GM12801 (cell line): ENCODE data around the gene CORO2A.

ENCODE experiments used
- CTCF ChIP-seq: IDR thresholded peaks from one replicate; pipeline ENCODE4 v1.5.1; 2011; ENCODE audit warnings: control low read depth; ENCODE audit not compliant: insufficient read length; ENCODE audit errors: extremely low read depth

CORO2A gene

GRCh38 chr9:98162613-98163012, 29.8 kb downstream of the CORO2A start:
- TF ChIP-seq CTCF, result no peak

- TF ChIP-seq CTCF, result no peak
These were observed 30.6 kb downstream of the CORO2A start for GRCh38 chr9:98161851-98162250.

- no peak for TF ChIP-seq CTCF
These were observed 32.6 kb downstream of the CORO2A start for GRCh38 chr9:98159790-98160189.

- no peak for TF ChIP-seq CTCF
These were observed 33.1 kb downstream of the CORO2A start for GRCh38 chr9:98159301-98159700.

- TF ChIP-seq CTCF, result no peak
These were observed 34.2 kb downstream of the CORO2A start for GRCh38 chr9:98158071-98158831.

GRCh38 chr9:98157372-98157771, 35.1 kb downstream of the CORO2A start:
- no peak for TF ChIP-seq CTCF

GRCh38 chr9:98154678-98155077, 37.8 kb downstream of the CORO2A start:
- no peak for TF ChIP-seq CTCF
